GM12891 (cell line): Measurements from ENCODE around the gene ENTR1.

ENCODE experiments used
- POLR2A ChIP-seq: IDR thresholded peaks from 2 replicates; pipeline ENCODE4 v1.6.1; 2011; ENCODE audit warnings: low read depth, low read length, control low read depth
- POLR2AphosphoS5 ChIP-seq: IDR thresholded peaks from 2 replicates; pipeline ENCODE4 v1.6.1; 2011; ENCODE audit warnings: low read depth, low read length, control low read depth
- POU2F2 ChIP-seq: IDR thresholded peaks from 2 replicates; pipeline ENCODE4 v1.6.1; 2011; ENCODE audit warnings: low read depth, mild to moderate bottlenecking, control low read depth, low read length, moderate library complexity
- TAF1 ChIP-seq: IDR thresholded peaks from 2 replicates; pipeline ENCODE4 v1.6.1; 2011; ENCODE audit warnings: low read depth, low read length, control low read depth

- TF ChIP-seq POLR2A (no peak), POU2F2 (no peak), POLR2AphosphoS5 (no peak), TAF1 (no peak)
Measured at GRCh38 chr9:136362450-136362784, 48.0 kb downstream of the ENTR1 start.
